ENCODE results near the gene RLN1. TPM values are rescaled to one million over a fixed set of nuclear protein-coding genes. Genes with fewer than 3 reads are reported as not detected.

Gene RLN1
- total and polyA plus RNA-seq, 10 of the 15 experiments (the other 5 are each of a cell fraction or from before 2014, with no cell fraction given): 0.80 to 2.8 (median 1.9) TPM

DNA sequence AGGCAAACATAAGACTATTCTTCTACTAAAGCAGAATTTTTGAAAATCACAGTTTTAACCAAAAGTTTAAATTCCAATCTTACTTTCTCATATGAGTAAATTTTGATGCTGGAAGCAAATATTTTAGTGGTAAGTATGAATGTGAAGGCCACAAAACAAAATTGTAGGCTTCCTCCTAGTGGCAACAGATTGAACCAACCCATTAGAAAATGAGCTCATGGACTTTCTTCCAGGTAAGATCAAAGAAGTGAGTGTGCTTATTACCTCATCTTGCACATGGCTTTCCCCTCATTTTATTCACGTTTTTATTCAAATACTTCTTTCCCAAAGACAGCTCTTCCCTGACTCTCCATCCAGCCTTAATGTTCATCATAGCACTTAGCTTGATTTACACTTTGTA is 18.6 kb downstream of the RLN1 start (continued):
- TF ChIP-seq RCOR1 (conservative IDR thresholded peaks at IDR 0.05; ENCODE audit: low read depth, low read length): no peak
- TF ChIP-seq, protein P1, sequence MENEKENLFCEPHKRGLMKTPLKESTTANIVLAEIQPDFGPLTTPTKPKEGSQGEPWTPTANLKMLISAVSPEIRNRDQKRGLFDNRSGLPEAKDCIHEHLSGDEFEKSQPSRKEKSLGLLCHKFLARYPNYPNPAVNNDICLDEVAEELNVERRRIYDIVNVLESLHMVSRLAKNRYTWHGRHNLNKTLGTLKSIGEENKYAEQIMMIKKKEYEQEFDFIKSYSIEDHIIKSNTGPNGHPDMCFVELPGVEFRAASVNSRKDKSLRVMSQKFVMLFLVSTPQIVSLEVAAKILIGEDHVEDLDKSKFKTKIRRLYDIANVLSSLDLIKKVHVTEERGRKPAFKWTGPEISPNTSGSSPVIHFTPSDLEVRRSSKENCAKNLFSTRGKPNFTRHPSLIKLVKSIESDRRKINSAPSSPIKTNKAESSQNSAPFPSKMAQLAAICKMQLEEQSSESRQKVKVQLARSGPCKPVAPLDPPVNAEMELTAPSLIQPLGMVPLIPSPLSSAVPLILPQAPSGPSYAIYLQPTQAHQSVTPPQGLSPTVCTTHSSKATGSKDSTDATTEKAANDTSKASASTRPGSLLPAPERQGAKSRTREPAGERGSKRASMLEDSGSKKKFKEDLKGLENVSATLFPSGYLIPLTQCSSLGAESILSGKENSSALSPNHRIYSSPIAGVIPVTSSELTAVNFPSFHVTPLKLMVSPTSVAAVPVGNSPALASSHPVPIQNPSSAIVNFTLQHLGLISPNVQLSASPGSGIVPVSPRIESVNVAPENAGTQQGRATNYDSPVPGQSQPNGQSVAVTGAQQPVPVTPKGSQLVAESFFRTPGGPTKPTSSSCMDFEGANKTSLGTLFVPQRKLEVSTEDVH (IDR thresholded peaks at IDR 0.05; ENCODE audit: low read depth, partially characterized antibody): no peak
- TF ChIP-seq LARP7 (IDR thresholded peaks at IDR 0.05): no peak
- no peak for TF ChIP-seq POLR2AphosphoS2 (IDR thresholded peaks at IDR 0.05; ENCODE audit: low read depth, low read length)
- TF ChIP-seq SMAD1 (IDR thresholded peaks at IDR 0.05; ENCODE audit: low read depth, partially characterized antibody): no peak
- TF ChIP-seq NR2C1 (IDR thresholded peaks at IDR 0.05): no peak
- TF ChIP-seq, protein P2, sequence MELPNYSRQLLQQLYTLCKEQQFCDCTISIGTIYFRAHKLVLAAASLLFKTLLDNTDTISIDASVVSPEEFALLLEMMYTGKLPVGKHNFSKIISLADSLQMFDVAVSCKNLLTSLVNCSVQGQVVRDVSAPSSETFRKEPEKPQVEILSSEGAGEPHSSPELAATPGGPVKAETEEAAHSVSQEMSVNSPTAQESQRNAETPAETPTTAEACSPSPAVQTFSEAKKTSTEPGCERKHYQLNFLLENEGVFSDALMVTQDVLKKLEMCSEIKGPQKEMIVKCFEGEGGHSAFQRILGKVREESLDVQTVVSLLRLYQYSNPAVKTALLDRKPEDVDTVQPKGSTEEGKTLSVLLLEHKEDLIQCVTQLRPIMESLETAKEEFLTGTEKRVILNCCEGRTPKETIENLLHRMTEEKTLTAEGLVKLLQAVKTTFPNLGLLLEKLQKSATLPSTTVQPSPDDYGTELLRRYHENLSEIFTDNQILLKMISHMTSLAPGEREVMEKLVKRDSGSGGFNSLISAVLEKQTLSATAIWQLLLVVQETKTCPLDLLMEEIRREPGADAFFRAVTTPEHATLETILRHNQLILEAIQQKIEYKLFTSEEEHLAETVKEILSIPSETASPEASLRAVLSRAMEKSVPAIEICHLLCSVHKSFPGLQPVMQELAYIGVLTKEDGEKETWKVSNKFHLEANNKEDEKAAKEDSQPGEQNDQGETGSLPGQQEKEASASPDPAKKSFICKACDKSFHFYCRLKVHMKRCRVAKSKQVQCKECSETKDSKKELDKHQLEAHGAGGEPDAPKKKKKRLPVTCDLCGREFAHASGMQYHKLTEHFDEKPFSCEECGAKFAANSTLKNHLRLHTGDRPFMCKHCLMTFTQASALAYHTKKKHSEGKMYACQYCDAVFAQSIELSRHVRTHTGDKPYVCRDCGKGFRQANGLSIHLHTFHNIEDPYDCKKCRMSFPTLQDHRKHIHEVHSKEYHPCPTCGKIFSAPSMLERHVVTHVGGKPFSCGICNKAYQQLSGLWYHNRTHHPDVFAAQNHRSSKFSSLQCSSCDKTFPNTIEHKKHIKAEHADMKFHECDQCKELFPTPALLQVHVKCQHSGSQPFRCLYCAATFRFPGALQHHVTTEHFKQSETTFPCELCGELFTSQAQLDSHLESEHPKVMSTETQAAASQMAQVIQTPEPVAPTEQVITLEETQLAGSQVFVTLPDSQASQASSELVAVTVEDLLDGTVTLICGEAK (IDR thresholded peaks at IDR 0.05; ENCODE audit: borderline replicate concordance): no peak
- TF ChIP-seq, protein P3, sequence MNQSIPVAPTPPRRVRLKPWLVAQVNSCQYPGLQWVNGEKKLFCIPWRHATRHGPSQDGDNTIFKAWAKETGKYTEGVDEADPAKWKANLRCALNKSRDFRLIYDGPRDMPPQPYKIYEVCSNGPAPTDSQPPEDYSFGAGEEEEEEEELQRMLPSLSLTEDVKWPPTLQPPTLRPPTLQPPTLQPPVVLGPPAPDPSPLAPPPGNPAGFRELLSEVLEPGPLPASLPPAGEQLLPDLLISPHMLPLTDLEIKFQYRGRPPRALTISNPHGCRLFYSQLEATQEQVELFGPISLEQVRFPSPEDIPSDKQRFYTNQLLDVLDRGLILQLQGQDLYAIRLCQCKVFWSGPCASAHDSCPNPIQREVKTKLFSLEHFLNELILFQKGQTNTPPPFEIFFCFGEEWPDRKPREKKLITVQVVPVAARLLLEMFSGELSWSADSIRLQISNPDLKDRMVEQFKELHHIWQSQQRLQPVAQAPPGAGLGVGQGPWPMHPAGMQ (IDR thresholded peaks at IDR 0.05; ENCODE audit: borderline replicate concordance): no peak
- TF ChIP-seq RAD21 (IDR thresholded peaks at IDR 0.05; ENCODE audit: insufficient read depth, low read depth, low read length): peak; percentile 32; the same call in 1 of the 2 replicates
- TF ChIP-seq, protein P4, sequence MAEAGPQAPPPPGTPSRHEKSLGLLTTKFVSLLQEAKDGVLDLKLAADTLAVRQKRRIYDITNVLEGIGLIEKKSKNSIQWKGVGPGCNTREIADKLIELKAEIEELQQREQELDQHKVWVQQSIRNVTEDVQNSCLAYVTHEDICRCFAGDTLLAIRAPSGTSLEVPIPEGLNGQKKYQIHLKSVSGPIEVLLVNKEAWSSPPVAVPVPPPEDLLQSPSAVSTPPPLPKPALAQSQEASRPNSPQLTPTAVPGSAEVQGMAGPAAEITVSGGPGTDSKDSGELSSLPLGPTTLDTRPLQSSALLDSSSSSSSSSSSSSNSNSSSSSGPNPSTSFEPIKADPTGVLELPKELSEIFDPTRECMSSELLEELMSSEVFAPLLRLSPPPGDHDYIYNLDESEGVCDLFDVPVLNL (IDR thresholded peaks at IDR 0.05; ENCODE audit: low read depth, low read length): no peak
- TF ChIP-seq CBX5 (IDR thresholded peaks at IDR 0.05; ENCODE audit: low read depth): no peak
- no peak for TF ChIP-seq FOXK2 (IDR thresholded peaks at IDR 0.05)
- TF ChIP-seq SIN3A (IDR thresholded peaks at IDR 0.05; ENCODE audit: low read depth, low read length): no peak
- no peak for TF ChIP-seq POLR2A (IDR thresholded peaks at IDR 0.05; ENCODE audit: low read depth, low read length)
- TF ChIP-seq, protein P5, sequence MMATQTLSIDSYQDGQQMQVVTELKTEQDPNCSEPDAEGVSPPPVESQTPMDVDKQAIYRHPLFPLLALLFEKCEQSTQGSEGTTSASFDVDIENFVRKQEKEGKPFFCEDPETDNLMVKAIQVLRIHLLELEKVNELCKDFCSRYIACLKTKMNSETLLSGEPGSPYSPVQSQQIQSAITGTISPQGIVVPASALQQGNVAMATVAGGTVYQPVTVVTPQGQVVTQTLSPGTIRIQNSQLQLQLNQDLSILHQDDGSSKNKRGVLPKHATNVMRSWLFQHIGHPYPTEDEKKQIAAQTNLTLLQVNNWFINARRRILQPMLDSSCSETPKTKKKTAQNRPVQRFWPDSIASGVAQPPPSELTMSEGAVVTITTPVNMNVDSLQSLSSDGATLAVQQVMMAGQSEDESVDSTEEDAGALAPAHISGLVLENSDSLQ (IDR thresholded peaks at IDR 0.05): no peak
- TF ChIP-seq, protein P6, sequence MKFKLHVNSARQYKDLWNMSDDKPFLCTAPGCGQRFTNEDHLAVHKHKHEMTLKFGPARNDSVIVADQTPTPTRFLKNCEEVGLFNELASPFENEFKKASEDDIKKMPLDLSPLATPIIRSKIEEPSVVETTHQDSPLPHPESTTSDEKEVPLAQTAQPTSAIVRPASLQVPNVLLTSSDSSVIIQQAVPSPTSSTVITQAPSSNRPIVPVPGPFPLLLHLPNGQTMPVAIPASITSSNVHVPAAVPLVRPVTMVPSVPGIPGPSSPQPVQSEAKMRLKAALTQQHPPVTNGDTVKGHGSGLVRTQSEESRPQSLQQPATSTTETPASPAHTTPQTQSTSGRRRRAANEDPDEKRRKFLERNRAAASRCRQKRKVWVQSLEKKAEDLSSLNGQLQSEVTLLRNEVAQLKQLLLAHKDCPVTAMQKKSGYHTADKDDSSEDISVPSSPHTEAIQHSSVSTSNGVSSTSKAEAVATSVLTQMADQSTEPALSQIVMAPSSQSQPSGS (IDR thresholded peaks at IDR 0.05; ENCODE audit: low read length): no peak
- TF ChIP-seq RFX5 (IDR thresholded peaks at IDR 0.05; ENCODE audit: low read depth, low read length): no peak
- no peak for TF ChIP-seq TCF3 (IDR thresholded peaks at IDR 0.05; ENCODE audit: borderline replicate concordance, insufficient read depth, low read depth, low read length)
- TF ChIP-seq, protein P7, sequence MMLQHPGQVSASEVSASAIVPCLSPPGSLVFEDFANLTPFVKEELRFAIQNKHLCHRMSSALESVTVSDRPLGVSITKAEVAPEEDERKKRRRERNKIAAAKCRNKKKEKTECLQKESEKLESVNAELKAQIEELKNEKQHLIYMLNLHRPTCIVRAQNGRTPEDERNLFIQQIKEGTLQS (IDR thresholded peaks at IDR 0.05; ENCODE audit: borderline replicate concordance, extremely low read depth, low read depth, low read length): no peak
